Measurements from ENCODE around the gene ZNF830. TPM values are rescaled to one million over a fixed set of nuclear protein-coding genes. Genes with fewer than 3 reads are reported as not detected.

Gene ZNF830
- total RNA-seq, 2 experiments from 2014 or later, result 20.0 TPM

DNA sequence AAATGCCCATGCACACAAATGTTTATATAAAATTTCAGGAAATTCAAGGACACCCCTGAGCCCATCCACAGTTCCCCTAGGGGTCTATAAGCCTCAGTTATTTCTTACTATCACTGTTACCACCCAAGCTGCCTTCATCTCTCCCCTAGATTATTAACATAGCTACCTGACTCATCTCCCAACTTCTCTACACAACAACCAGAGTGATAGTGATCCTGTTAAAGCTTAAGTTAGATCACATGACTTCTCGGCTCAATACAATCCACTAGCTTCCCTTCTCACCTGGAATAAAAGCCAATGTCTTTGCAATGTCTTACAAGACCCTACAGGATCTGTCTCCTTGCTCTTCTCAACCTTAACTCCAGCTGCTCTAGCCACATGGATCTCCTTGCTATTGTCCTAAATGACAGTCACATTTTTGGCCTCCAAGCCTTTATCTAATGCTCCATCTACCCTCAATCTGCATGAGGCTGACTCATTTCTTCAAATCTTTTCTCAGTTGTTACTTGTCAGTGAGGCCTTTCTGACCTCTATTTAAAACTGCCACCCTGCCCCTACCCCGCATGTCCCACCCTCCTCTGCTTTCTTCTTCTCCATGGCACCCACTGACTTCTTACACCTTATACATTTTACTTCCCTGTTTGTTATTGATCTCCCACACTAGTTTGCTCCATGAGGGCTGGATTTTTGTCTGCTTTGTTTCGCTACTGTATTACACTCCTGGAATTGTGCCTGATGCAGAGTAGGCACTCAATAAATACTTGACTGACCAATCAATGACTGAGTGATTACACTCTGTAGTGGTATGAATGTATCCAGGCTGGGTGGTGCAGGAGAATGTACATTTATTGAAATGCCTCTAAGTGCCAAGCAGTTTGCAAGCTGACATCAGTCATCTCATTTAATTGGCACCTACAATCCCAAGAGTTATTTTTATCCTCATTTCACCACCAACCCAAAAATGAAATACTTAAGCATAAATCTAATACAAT is 13.8 kb downstream of the ZNF830 start:
- peak; percentile 71 for ATAC-seq
- H3K9me3 Mint-ChIP-seq (ENCODE audit: low read depth), result no peaks in the 10 kb centered on the region

GRCh38 chr17:34979153-34979552 is 17.8 kb downstream of the ZNF830 start:
- Mint-ChIP-seq H3K4me3 (peak overlapping the region; percentile 84), H3K4me1 (peaks cover 48% of the 10 kb centered on the region), H3K27me3 (no peaks in the 10 kb centered on the region), H3K36me3 (ENCODE audit: low read depth) (peaks cover 17% of the 10 kb centered on the region), H3K27ac (peak overlapping the region; percentile 20), H3K9me3 (ENCODE audit: low read depth) (no peaks in the 10 kb centered on the region)
- ChIA-PET CTCF (interaction anchor here (0.6 to 4.9 kb wide), 5 partner anchors 15 to 437 kb away, joined by 3 to 25 read pairs (median 4); partner anchors contain the start of gene RAD51D), POLR2A (interaction anchor here (0.6 to 0.7 kb wide), 2 partner anchors 342 to 831 kb away, joined by 3 to 8 read pairs; no protein-coding TSS in a partner anchor)
- DNase-seq, result no peak
- intact Hi-C loops (cut with DNase I, micrococcal nuclease), result no loop called here
- no peak for ATAC-seq

More for the DNA sequence above, 13.8 kb downstream of the ZNF830 start:
- ChIA-PET POLR2A (interaction anchor here (1.4 kb wide), 1 partner anchor 11 kb away, joined by 3 read pairs; no protein-coding TSS in a partner anchor), CTCF (interaction anchor here (0.8 to 1.7 kb wide), 3 partner anchors 9 to 481 kb away, joined by 3 to 6 read pairs (median 3); partner anchors contain the start of gene RAD51D)
- H3K27me3 Mint-ChIP-seq, result no peaks in the 10 kb centered on the region
- peak overlapping the region; percentile 11 for H3K27ac Mint-ChIP-seq
- peaks cover 22% of the 10 kb centered on the region for H3K4me1 Mint-ChIP-seq
- no peaks in the 10 kb centered on the region for H3K36me3 Mint-ChIP-seq (ENCODE audit: low read depth)
- H3K4me3 Mint-ChIP-seq, result no peak overlapping the region
- intact Hi-C loops (cut with DNase I, micrococcal nuclease), result no loop called here
- DNase-seq, result no peak

- CTCF ChIA-PET, result interaction anchor here (0.8 to 4.9 kb wide), 5 partner anchors 16 to 139 kb away, joined by 3 to 25 read pairs (median 4); partner anchors contain the start of genes CCT6B, RAD51D and ZNF830
- DNase-seq (no peak), ATAC-seq (no peak)
- Mint-ChIP-seq H3K27ac (peak overlapping the region; percentile 98), H3K36me3 (ENCODE audit: low read depth) (peaks cover 20% of the 10 kb centered on the region), H3K27me3 (no peaks in the 10 kb centered on the region), H3K4me1 (peaks cover 48% of the 10 kb centered on the region), H3K9me3 (ENCODE audit: low read depth) (no peaks in the 10 kb centered on the region), H3K4me3 (peak overlapping the region; percentile 84)
- intact Hi-C loops (cut with DNase I, micrococcal nuclease), result loop anchor here (1.0 to 10.0 kb wide), 11 partner anchors 18 to 830 kb away; partner anchors contain the start of genes AP2B1 (in 1 of the 2), CCT6B (in 1 of the 2), NLE1 (in 1 of the 2) and RAD51D (in 1 of the 2)
- POLR2A ChIA-PET, result interaction anchor here (0.6 to 1.5 kb wide), 3 partner anchors 39 to 830 kb away, joined by 3 to 4 read pairs (median 3); no protein-coding TSS in a partner anchor
These were observed 18.5 kb downstream of the ZNF830 start for GRCh38 chr17:34979650-34980352.

DNA sequence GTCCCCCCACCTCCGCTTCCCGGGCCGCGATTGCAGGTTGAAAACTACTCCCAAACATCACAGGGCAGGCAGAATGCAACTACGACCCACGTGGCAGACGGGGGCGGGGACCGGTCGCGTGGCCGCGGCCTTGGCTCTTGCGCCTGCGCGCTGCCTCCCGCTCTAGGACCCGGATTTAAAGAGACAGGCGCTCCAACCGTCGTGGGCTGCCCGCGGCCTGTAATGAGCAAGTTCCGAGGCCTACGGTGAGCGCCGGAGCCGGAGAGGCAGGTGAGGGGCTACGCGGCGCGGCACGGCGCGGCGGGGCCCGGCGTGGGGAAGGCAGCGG is 19.0 kb downstream of the ZNF830 start, which contains the start of gene LIG3:
Gene LIG3, plus strand, starts transcription at position 160 of the 328 bp plus-strand sequence. CDS start 2,494 bp downstream, outside the sequence.
- Mint-ChIP-seq H3K36me3 (ENCODE audit: low read depth) (peaks cover 20% of the 10 kb centered on the region), H3K4me1 (peaks cover 47% of the 10 kb centered on the region)
- intact Hi-C loops (cut with DNase I, micrococcal nuclease), result loop anchor here (1.0 to 10.0 kb wide), 11 partner anchors 19 to 829 kb away; partner anchors contain the start of genes AP2B1 (in 1 of the 2), CCT6B (in 1 of the 2), NLE1 (in 1 of the 2) and RAD51D (in 1 of the 2)

GRCh38 chr17:34980681-34981537 is 19.6 kb downstream of the ZNF830 start:
- Mint-ChIP-seq H3K27ac (peak overlapping the region; percentile 93), H3K9me3 (ENCODE audit: low read depth) (no peaks in the 10 kb centered on the region), H3K27me3 (no peaks in the 10 kb centered on the region), H3K36me3 (ENCODE audit: low read depth) (peaks cover 20% of the 10 kb centered on the region), H3K4me1 (peaks cover 50% of the 10 kb centered on the region), H3K4me3 (peak overlapping the region; percentile 86)
- ATAC-seq (peak; percentile 82), DNase-seq (peak; percentile 82)
- ChIA-PET CTCF (interaction anchor here (0.7 to 4.9 kb wide), 14 partner anchors 11 to 554 kb away, joined by 3 to 25 read pairs (median 4); partner anchors contain the start of genes CCT6B, RAD51D, TMEM132E and ZNF830), POLR2A (interaction anchor here (0.6 to 1.5 kb wide), 7 partner anchors 10 to 603 kb away, joined by 3 to 5 read pairs (median 4); no protein-coding TSS in a partner anchor)
- intact Hi-C loops (cut with DNase I, micrococcal nuclease), result loop anchor here (1.0 to 10.0 kb wide), 11 partner anchors 20 to 828 kb away; partner anchors contain the start of genes CCT6B (in 2 of the 2), ZNF830 (in 2 of the 2), AP2B1 (in 1 of the 2) and NLE1 (in 1 of the 2)

More for the DNA sequence above, 19.0 kb downstream of the ZNF830 start, which contains the start of gene LIG3:
- Mint-ChIP-seq H3K9me3 (ENCODE audit: low read depth) (no peaks in the 10 kb centered on the region), H3K4me3 (peak within 1 kb of the TSS; percentile 86), H3K27me3 (no peaks in the 10 kb centered on the region), H3K27ac (peak within 1 kb of the TSS; percentile 98)
- POLR2A ChIA-PET, result interaction anchor here (0.6 to 1.5 kb wide), 4 partner anchors 16 to 140 kb away, joined by 3 to 4 read pairs (median 4); no protein-coding TSS in a partner anchor
- DNase-seq (peak; percentile 97), ATAC-seq (peak; percentile 86)
- CTCF ChIA-PET, result interaction anchor here (0.9 to 4.9 kb wide), 7 partner anchors 19 to 401 kb away, joined by 3 to 25 read pairs (median 4); partner anchors contain the start of genes CCT6B, RAD51D, TMEM132E and ZNF830

- no peak for ATAC-seq
- H3K4me3 Mint-ChIP-seq, result peak overlapping the region; percentile 86
- no peak for DNase-seq
- ChIA-PET POLR2A (interaction anchor here (0.6 to 1.5 kb wide), 7 partner anchors 9 to 604 kb away, joined by 3 to 5 read pairs (median 4); no protein-coding TSS in a partner anchor), CTCF (interaction anchor here (0.6 to 4.9 kb wide), 12 partner anchors 10 to 553 kb away, joined by 3 to 25 read pairs (median 3); partner anchors contain the start of genes RAD51D and TMEM132E)
- H3K27ac Mint-ChIP-seq, result peak overlapping the region; percentile 93
- peaks cover 26% of the 10 kb centered on the region for H3K36me3 Mint-ChIP-seq (ENCODE audit: low read depth)
- H3K27me3 Mint-ChIP-seq, result no peaks in the 10 kb centered on the region
- no peaks in the 10 kb centered on the region for H3K9me3 Mint-ChIP-seq (ENCODE audit: low read depth)
- intact Hi-C loops (cut with DNase I, micrococcal nuclease), result loop anchor here (1.0 to 10.0 kb wide), 6 partner anchors 20 to 605 kb away; partner anchors contain the start of genes AP2B1 (in 1 of the 2), CCT6B (in 1 of the 2), SLFN12L (in 1 of the 2) and ZNF830 (in 1 of the 2)
- peaks cover 50% of the 10 kb centered on the region for H3K4me1 Mint-ChIP-seq
These were observed 20.4 kb downstream of the ZNF830 start for GRCh38 chr17:34981538-34982241.

DNA sequence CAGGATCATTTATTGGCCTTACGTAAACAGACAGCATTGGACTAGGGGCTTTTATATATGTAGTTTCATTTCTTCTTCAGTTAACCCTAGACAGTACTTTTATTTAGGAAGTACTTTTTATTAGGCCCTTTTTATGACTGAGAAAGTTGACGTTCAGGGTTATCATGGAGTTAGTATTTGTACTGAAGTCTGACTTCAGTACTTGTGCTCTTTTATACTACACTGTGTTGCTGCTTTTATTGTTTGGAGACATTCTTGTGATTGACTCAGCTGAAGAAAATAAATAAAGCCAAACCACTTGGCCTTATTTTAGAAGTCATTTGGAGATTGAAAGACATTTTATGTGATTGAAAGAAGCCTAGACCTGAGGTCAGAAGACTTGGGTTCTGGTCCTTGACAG is 25.9 kb downstream of the ZNF830 start:
- ATAC-seq (no peak), DNase-seq (no peak)
- POLR2A ChIA-PET, result no interaction called here
- no peak overlapping the region for H3K4me3 Mint-ChIP-seq
- peaks cover 31% of the 10 kb centered on the region for H3K4me1 Mint-ChIP-seq
- no peaks in the 10 kb centered on the region for H3K27me3 Mint-ChIP-seq
- intact Hi-C loops (cut with DNase I, micrococcal nuclease), result loop anchor here in 1 of 2 experiments (10.0 kb wide), 1 partner anchor 562 kb away; no protein-coding TSS in a partner anchor
- H3K27ac Mint-ChIP-seq, result no peak overlapping the region
- H3K9me3 Mint-ChIP-seq (ENCODE audit: low read depth), result no peaks in the 10 kb centered on the region
- CTCF ChIA-PET, result interaction anchor here (0.7 kb wide), 1 partner anchor 648 kb away, joined by 3 read pairs; no protein-coding TSS in a partner anchor
- peaks cover 51% of the 10 kb centered on the region for H3K36me3 Mint-ChIP-seq (ENCODE audit: low read depth)

DNA sequence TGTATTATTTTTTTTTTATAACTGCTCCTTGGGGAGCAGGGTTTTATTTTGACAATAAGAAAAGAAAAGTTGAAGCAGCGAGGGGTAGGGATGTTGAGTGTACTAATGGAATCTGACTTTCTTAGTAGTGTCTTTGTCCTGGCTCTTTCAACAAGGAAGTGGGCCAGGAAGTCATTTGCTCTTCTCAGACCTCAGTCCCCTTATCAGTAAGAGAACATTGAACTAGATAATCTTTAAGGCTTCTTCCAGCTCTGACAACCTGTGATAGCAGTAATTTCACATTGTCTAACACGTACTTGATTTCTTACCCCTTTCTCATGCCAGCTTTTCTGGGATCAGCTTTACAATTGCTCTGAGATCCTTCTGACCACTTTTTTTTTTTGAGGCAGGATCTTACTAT is 27.3 kb downstream of the ZNF830 start:
- DNase-seq (no peak), ATAC-seq (no peak)
- peaks cover 48% of the 10 kb centered on the region for H3K36me3 Mint-ChIP-seq (ENCODE audit: low read depth)
- no peaks in the 10 kb centered on the region for H3K9me3 Mint-ChIP-seq (ENCODE audit: low read depth)
- ChIA-PET POLR2A (interaction anchor here (0.7 kb wide), 1 partner anchor 779 kb away, joined by 3 read pairs; no protein-coding TSS in a partner anchor), CTCF (interaction anchor here (0.6 to 1.1 kb wide), 2 partner anchors 132 to 134 kb away, joined by 3 read pairs; no protein-coding TSS in a partner anchor)
- H3K4me3 Mint-ChIP-seq, result no peak overlapping the region
- no peaks in the 10 kb centered on the region for H3K27me3 Mint-ChIP-seq
- intact Hi-C loops (cut with DNase I, micrococcal nuclease), result loop anchor here in 1 of 2 experiments (10.0 kb wide), 1 partner anchor 564 kb away; no protein-coding TSS in a partner anchor
- peaks cover 18% of the 10 kb centered on the region for H3K4me1 Mint-ChIP-seq
- H3K27ac Mint-ChIP-seq, result no peak overlapping the region

DNA sequence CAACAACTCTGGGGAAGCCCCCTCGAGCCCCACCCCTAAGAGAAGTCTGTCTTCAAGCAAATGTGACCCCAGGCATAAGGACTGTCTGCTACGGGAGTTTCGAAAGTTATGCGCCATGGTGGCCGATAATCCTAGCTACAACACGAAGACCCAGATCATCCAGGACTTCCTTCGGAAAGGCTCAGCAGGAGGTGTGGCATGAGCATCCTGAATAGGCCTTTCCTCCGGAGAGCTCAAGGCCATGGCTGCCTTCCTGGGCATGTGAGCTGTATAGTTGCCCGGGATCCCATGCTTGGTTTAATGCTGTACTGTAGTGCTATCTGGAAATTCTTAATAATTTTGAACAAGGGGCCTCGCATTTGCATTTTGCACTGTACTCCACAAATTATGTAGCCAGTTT is 28.1 kb downstream of the ZNF830 start:
- Mint-ChIP-seq H3K9me3 (ENCODE audit: low read depth) (no peaks in the 10 kb centered on the region), H3K4me1 (peaks cover 10% of the 10 kb centered on the region), H3K27me3 (no peaks in the 10 kb centered on the region), H3K36me3 (ENCODE audit: low read depth) (peaks cover 43% of the 10 kb centered on the region), H3K27ac (no peak overlapping the region), H3K4me3 (no peak overlapping the region)
- intact Hi-C loops (cut with DNase I, micrococcal nuclease), result loop anchor here in 1 of 2 experiments (10.0 kb wide), 1 partner anchor 565 kb away; no protein-coding TSS in a partner anchor
- CTCF ChIA-PET, result no interaction called here
- POLR2A ChIA-PET, result interaction anchor here (0.6 kb wide), 1 partner anchor 130 kb away, joined by 5 read pairs; no protein-coding TSS in a partner anchor
- ATAC-seq (no peak), DNase-seq (no peak)

All from activated CD4-positive, alpha-beta T cell treated with anti-CD3 and anti-CD28 coated beads for 36 hours (primary cell).